ENCODE measurements around the gene NRAS. TPM values are rescaled to one million over a fixed set of nuclear protein-coding genes. Genes with fewer than 3 reads are reported as not detected.

Gene NRAS
- total RNA-seq, 1 experiment from 2014 or later, result 72.9 TPM

DNA sequence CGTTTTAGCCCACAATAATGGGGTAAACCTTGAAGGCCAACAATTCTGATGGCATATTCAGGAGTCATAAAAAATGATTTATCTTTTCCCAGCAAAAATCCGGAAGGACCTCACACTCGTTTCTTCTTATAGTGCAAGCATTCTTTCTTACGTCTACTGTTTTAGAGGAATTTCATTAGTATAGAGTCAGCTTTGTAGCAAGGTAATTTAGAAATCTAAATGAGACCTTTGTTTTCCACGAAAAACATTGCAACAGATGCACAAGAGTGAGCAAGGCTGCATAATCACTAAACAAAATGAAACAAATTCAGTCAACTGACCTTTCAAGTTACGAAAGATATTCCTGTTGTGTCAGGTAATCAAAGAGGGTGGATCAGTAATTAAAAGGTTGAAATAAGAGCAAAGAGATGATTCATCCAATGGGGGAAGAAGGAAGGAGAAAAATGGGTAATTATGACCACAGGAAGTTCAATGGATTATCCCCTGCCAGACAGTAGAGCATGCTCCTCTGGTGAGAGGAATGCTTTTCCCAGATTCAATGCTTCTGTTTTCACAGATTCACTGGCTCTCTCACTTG is 41.8 kb upstream of the NRAS start:
- Histone ChIP-seq H3K23ac (ENCODE audit: insufficient read length, low read depth, low read length) (no peak overlapping the region), H2BK5ac (ENCODE audit: insufficient read length, low read length) (no peak overlapping the region), H3K4me2 (ENCODE audit: insufficient read depth, insufficient read length, low read length) (peak overlapping the region; percentile 12), H4K91ac (ENCODE audit: insufficient read length, low read depth, low read length) (no peak overlapping the region), H3K27me3 (ENCODE audit: insufficient read depth, low read length) (no peaks in the 10 kb centered on the region), H3K56ac (ENCODE audit: insufficient read length, low read depth, low read length) (no peak overlapping the region), H4K5ac (ENCODE audit: insufficient read length, low read depth, low read length) (no peak overlapping the region), H3K18ac (ENCODE audit: insufficient read length, low read depth, low read length) (no peak overlapping the region), H3K14ac (ENCODE audit: insufficient read depth, low read length) (no peak overlapping the region), H3K23me2 (ENCODE audit: insufficient read length, low read depth, low read length, poor library complexity, severe bottlenecking) (peaks cover 3% of the 10 kb centered on the region), H2BK120ac (ENCODE audit: low read depth, low read length, poor library complexity, severe bottlenecking) (no peak overlapping the region), H3K9me3 (ENCODE audit: control insufficient read depth, low read depth, low read length) (no peaks in the 10 kb centered on the region), H3K9ac (ENCODE audit: extremely low read depth, insufficient read length, low read length) (peak overlapping the region; percentile 13), H3K4me1 (ENCODE audit: insufficient read depth, low read length) (peaks cover 9% of the 10 kb centered on the region; the same call in 1 of the 2 replicates), H3T11ph (ENCODE audit: low read length) (no peak overlapping the region), H2AK5ac (ENCODE audit: insufficient read length, low read length) (no peak overlapping the region), H2BK12ac (ENCODE audit: insufficient read length, low read depth, low read length) (no peak overlapping the region), H2BK15ac (ENCODE audit: low read depth, low read length) (no peak overlapping the region), H3K27ac (ENCODE audit: insufficient read length, low read depth, low read length) (peak overlapping the region; percentile 4), H2AFZ (ENCODE audit: low read length) (peak overlapping the region; percentile 26), H3K79me2 (ENCODE audit: insufficient read depth, low read length) (peaks cover 36% of the 10 kb centered on the region), H4K8ac (replicated peaks; ENCODE audit: insufficient read length, low read depth, low read length) (no peak overlapping the region), H2BK20ac (ENCODE audit: low read depth, low read length, poor library complexity, severe bottlenecking) (no peak overlapping the region), H3K79me1 (ENCODE audit: insufficient read depth, low read depth, low read length, poor library complexity, severe bottlenecking) (no peaks in the 10 kb centered on the region), H3K4ac (ENCODE audit: low read depth, low read length) (no peak overlapping the region), H4K20me1 (ENCODE audit: control insufficient read depth, insufficient read depth, insufficient read length) (no peaks in the 10 kb centered on the region)
- Mint-ChIP-seq H3K4me1 (peaks cover 32 to 42% of the 10 kb centered on the region in 2 experiments), H3K4me3 (peak overlapping the region; percentile 100), H3K27me3 (ENCODE audit: low read depth) (peaks cover 1% of the 10 kb centered on the region; the same call in 1 of the 2 replicates), H3K9me3 (peaks cover 0 to 1% of the 10 kb centered on the region in 2 experiments; a peak in 3 of 5 replicates), H3K36me3 (ENCODE audit: insufficient read depth in 1 of 3, low read depth in 3 of 3) (peaks cover 12 to 33% (median 26%) of the 10 kb centered on the region in 3 experiments), H3K27ac (peak overlapping the region; percentile 100)
- no peak for DNase-seq
- no CpG with 5 or more reads among the region's 6 CpGs for WGBS (ENCODE audit: extremely low coverage, insufficient read length, low lambda C conversion rate)
- TF ChIP-seq, protein P1, sequence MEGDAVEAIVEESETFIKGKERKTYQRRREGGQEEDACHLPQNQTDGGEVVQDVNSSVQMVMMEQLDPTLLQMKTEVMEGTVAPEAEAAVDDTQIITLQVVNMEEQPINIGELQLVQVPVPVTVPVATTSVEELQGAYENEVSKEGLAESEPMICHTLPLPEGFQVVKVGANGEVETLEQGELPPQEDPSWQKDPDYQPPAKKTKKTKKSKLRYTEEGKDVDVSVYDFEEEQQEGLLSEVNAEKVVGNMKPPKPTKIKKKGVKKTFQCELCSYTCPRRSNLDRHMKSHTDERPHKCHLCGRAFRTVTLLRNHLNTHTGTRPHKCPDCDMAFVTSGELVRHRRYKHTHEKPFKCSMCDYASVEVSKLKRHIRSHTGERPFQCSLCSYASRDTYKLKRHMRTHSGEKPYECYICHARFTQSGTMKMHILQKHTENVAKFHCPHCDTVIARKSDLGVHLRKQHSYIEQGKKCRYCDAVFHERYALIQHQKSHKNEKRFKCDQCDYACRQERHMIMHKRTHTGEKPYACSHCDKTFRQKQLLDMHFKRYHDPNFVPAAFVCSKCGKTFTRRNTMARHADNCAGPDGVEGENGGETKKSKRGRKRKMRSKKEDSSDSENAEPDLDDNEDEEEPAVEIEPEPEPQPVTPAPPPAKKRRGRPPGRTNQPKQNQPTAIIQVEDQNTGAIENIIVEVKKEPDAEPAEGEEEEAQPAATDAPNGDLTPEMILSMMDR (conservative IDR thresholded peaks at IDR 0.05), result peak; percentile 7; the same call in 1 of the 3 replicates

Measured in H9 (cell line).